NCI-H1092 (cell line): ENCODE data around the gene FREM1.

Experiments
- DNase-seq: peaks from one replicate; lab custom pipeline; 2025; lab: John Stamatoyannopoulos, UW

Gene FREM1

GRCh38 chr9:14868772-14869583, 41.2 kb downstream of the FREM1 start:
- DNase-seq: no peak

- DNase-seq: no peak
Measured at GRCh38 chr9:14868418-14868771, 41.8 kb downstream of the FREM1 start.

GRCh38 chr9:14866200-14866749, 44.0 kb downstream of the FREM1 start:
- DNase-seq: no peak

GRCh38 chr9:14864309-14864708, 45.9 kb downstream of the FREM1 start:
- DNase-seq: no peak

GRCh38 chr9:14863402-14863801, 46.8 kb downstream of the FREM1 start:
- DNase-seq: no peak

GRCh38 chr9:14857449-14858305, 52.6 kb downstream of the FREM1 start:
- no peak for DNase-seq

GRCh38 chr9:14849851-14850250, 60.4 kb downstream of the FREM1 start:
- DNase-seq: no peak

GRCh38 chr9:14849296-14849695, 60.9 kb downstream of the FREM1 start:
- DNase-seq: no peak

- DNase-seq: peak; percentile 39
Measured at GRCh38 chr9:14846871-14847311, 63.3 kb downstream of the FREM1 start.

- DNase-seq: no peak
Measured at GRCh38 chr9:14843163-14843562, 67.1 kb downstream of the FREM1 start.

GRCh38 chr9:14842269-14842668, 68.0 kb downstream of the FREM1 start:
- no peak for DNase-seq

- DNase-seq: no peak
Measured at GRCh38 chr9:14838701-14839100, 71.5 kb downstream of the FREM1 start.

GRCh38 chr9:14836885-14837284, 73.3 kb downstream of the FREM1 start:
- no peak for DNase-seq

GRCh38 chr9:14831661-14832060, 78.6 kb downstream of the FREM1 start:
- DNase-seq: no peak

GRCh38 chr9:14831074-14831473, 79.2 kb downstream of the FREM1 start:
- DNase-seq: no peak

GRCh38 chr9:14830057-14830456, 80.2 kb downstream of the FREM1 start:
- DNase-seq: no peak

- no peak for DNase-seq
Measured at GRCh38 chr9:14829204-14829603, 81.0 kb downstream of the FREM1 start.

GRCh38 chr9:14827805-14828204, 82.4 kb downstream of the FREM1 start:
- peak; percentile 4 for DNase-seq

GRCh38 chr9:14824481-14824880, 85.7 kb downstream of the FREM1 start:
- DNase-seq: no peak

- no peak for DNase-seq
Measured at GRCh38 chr9:14823800-14824199, 86.4 kb downstream of the FREM1 start.

GRCh38 chr9:14822666-14823065, 87.6 kb downstream of the FREM1 start:
- DNase-seq: no peak

- DNase-seq: no peak
Measured at GRCh38 chr9:14819183-14819582, 91.0 kb downstream of the FREM1 start.

- no peak for DNase-seq
Measured at GRCh38 chr9:14814249-14814628, 96.0 kb downstream of the FREM1 start.
